GM12878 (cell line): ENCODE results near the gene ZMIZ1. TPM values are rescaled to one million over a fixed set of nuclear protein-coding genes. Genes with fewer than 3 reads are reported as not detected.
A peak's percentile ranks its signal among the peaks of the same experiment; 100 is the strongest.

ENCODE experiments used
- ATAC-seq: fragments of 200-7000 bp; cut with Tn5 transposase; 3 replicates; pipeline ENCODE4 v1.9.1; 2020; ENCODE audit warnings: mild to moderate bottlenecking, moderate library complexity
- BruUV-seq: library from RNA; stranded (reverse); fragments of 400-500 nt; replicated peaks from 2 replicates; lab custom pipeline; 2021; lab: Mats Ljungman, UMichigan
- CTCF ChIA-PET: fragments of 300-600 bp; sonication (Branson Sonifier 250); formaldehyde crosslinking; extraction: SDS; loops from one replicate; lab custom pipeline; 2021; ENCODE audit warnings: inconsistent platforms; lab: Yijun Ruan, JAX
- POLR2A ChIA-PET: fragments of 350-600 bp; formaldehyde crosslinking; extraction: SDS; loops from one replicate; lab custom pipeline; 2021; ENCODE audit warnings: inconsistent platforms; lab: Charles Lee
- RAD21 ChIA-PET: fragments of 300-600 bp; sonication (Branson Sonifier 250); formaldehyde crosslinking; loops from one replicate; lab custom pipeline; 2023; ENCODE audit warnings: antibody characterized with exemption; ENCODE audit not compliant: unreplicated experiment; lab: Charles Lee
- SMC1A ChIA-PET: fragments of 300-600 bp; sonication (Branson Sonifier 250); formaldehyde crosslinking; loops from one replicate; lab custom pipeline; 2023; ENCODE audit not compliant: unreplicated experiment, uncharacterized antibody; lab: Charles Lee
- DNase-seq: peaks from one replicate; pipeline ENCODE4 v3.0.0-alpha.2; 2011; ENCODE audit warnings: low read depth, low spot score
- FAIRE-seq: peaks from 3 replicates; lab custom pipeline; 2011; peaks lifted over from hg19 to GRCh38; lab: Jason Lieb, UNC
- H2AFZ ChIP-seq: 2 replicates; pipeline ENCODE4 v1.6.0; 2011; ENCODE audit warnings: low read depth, low read length, control low read depth; ENCODE audit not compliant: control insufficient read depth
- H3K27ac ChIP-seq: 2 replicates; pipeline ENCODE4 v1.5.1; 2011; ENCODE audit warnings: control low read depth; ENCODE audit not compliant: control insufficient read depth, insufficient read depth
- H3K27me3 ChIP-seq, 2 experiments: replicated peaks in 1 of 2; 2 replicates each; pipeline versions ENCODE4 v1.6.0 to v1.6.1; 2011; ENCODE audit warnings: low read length in 1 of 2; ENCODE audit not compliant: control insufficient read depth in 2 of 2, insufficient read depth in 2 of 2
- H3K36me3 ChIP-seq, 2 experiments: 2 replicates each; pipeline ENCODE4 v1.5.1; 2011; ENCODE audit warnings: low read length in 1 of 2; ENCODE audit not compliant: control insufficient read depth in 2 of 2, insufficient read depth in 2 of 2
- H3K4me1 ChIP-seq: 2 replicates; pipeline ENCODE4 v1.6.1; 2011; ENCODE audit warnings: mild to moderate bottlenecking, low read length, moderate library complexity, mixed read lengths; ENCODE audit not compliant: control insufficient read depth, insufficient read depth
- H3K4me2 ChIP-seq: 2 replicates; pipeline ENCODE4 v1.6.0; 2011; ENCODE audit warnings: control low read depth; ENCODE audit not compliant: control insufficient read depth, insufficient read depth
- H3K4me3 ChIP-seq: fragments of 200-600 bp; sonication (generic); 2 replicates; pipeline ENCODE4 v1.5.1; 2016
- H3K79me2 ChIP-seq: 2 replicates; pipeline ENCODE4 v1.6.0; 2011; ENCODE audit warnings: low read length; ENCODE audit not compliant: control insufficient read depth, insufficient read depth
- H3K9ac ChIP-seq: 2 replicates; pipeline ENCODE4 v1.8.0; 2011; ENCODE audit warnings: low read length, control low read depth, mixed read lengths; ENCODE audit not compliant: control insufficient read depth, insufficient read depth
- H3K9me3 ChIP-seq: replicated peaks from 3 replicates; pipeline ENCODE4 v1.5.1; 2011; ENCODE audit warnings: mild to moderate bottlenecking, low read length; ENCODE audit not compliant: control insufficient read depth, insufficient read depth
- H4K20me1 ChIP-seq: 2 replicates; pipeline ENCODE4 v1.6.0; 2011; ENCODE audit not compliant: control insufficient read depth, insufficient read depth
- CBX5 ChIP-seq: sonication (generic); IDR thresholded peaks from 2 replicates; pipeline ENCODE4 v1.6.1; 2016; ENCODE audit warnings: low read depth, moderate library complexity, mild to moderate bottlenecking, inconsistent platforms
- CREM ChIP-seq: IDR thresholded peaks from 2 replicates; pipeline ENCODE4 v1.6.1; 2014; ENCODE audit warnings: antibody characterized with exemption, low read depth
- EP300 ChIP-seq, 2 experiments: fragments of 150-350 bp in 1 of 2; IDR thresholded peaks; 2 replicates each; pipeline ENCODE4 v1.6.1; 2011 to 2012; ENCODE audit warnings: low read depth in 2 of 2, low read length in 2 of 2, borderline replicate concordance in 1 of 2, improper control_type of control experiment in 1 of 2, inconsistent platforms in 1 of 2; ENCODE audit not compliant: control insufficient read depth in 1 of 2
- GABPA ChIP-seq: IDR thresholded peaks from 2 replicates; pipeline ENCODE4 v1.6.1; 2014; ENCODE audit warnings: antibody characterized with exemption, low read depth, mild to moderate bottlenecking, inconsistent platforms
- IKZF1 ChIP-seq: fragments of 450-650 bp; conservative IDR thresholded peaks from 2 replicates; pipeline ENCODE4 v1.6.1; 2017; ENCODE audit warnings: antibody characterized with exemption, mild to moderate bottlenecking
- SMAD5 ChIP-seq: IDR thresholded peaks from 2 replicates; pipeline ENCODE4 v1.6.1; 2016; ENCODE audit warnings: antibody characterized with exemption, low read depth
- ZBTB40 ChIP-seq: fragments of 450-650 bp; IDR thresholded peaks from 2 replicates; pipeline ENCODE4 v1.6.1; 2016; ENCODE audit warnings: mild to moderate bottlenecking, moderate library complexity, borderline replicate concordance
- WGBS: methylation state at CpG from one replicate; pipeline ENCODE4 v1.1.6; 2016; ENCODE audit warnings: low lambda C conversion rate; ENCODE audit not compliant: insufficient replicate concordance, insufficient coverage; ENCODE audit errors: missing lambda C conversion rate; 5-methylcytosine and 5-hydroxymethylcytosine counted together
- in situ Hi-C: fragments of 300-500 bp; cut with MboI; formaldehyde crosslinking; loops from 9 replicates; pipeline ENCODE4 v1.14.3; 2018; ENCODE audit warnings: mixed read lengths
- intact Hi-C: fragments of 100-400 bp; cut with micrococcal nuclease; formaldehyde crosslinking; loops from one replicate; pipeline ENCODE4 v1.14.2; 2022; ENCODE audit not compliant: unreplicated experiment
- polyA plus RNA-seq, 11 experiments: library from polyadenylated mRNA; depleted of rRNA in 4 of 11; unstranded in 6 of 11; stranded (reverse) in 5 of 11; fragments of >200 nt; fragmentation: Nextera tagmentation in 4 of 11; fragmentation: Illumina TruSeq in 1 of 11; extraction: Ambion mirVana in 4 of 11; extraction: Trizol in 1 of 11; gene quantifications; 1 replicate in 1 of 11; 2 replicates in 10 of 11; pipeline versions ENCODE4 v1.2.1 to v1.2.3, GENCODE V29; 2011 to 2016; ENCODE audit warnings: inconsistent platforms in 2 of 11, missing spikeins in 2 of 11, low read depth in 1 of 11
- total RNA-seq, 4 experiments: library from RNA; depleted of rRNA in 3 of 4; stranded (reverse); fragments of >200 nt in 3 of 4; fragmentation: Illumina TruSeq in 1 of 4; extraction: Trizol in 1 of 4; gene quantifications; 2 replicates each; pipeline versions ENCODE4 v1.2.1 to v1.2.3, GENCODE V29; 2013 to 2021
- TF ChIP-seq, protein P1 (sequence below): IDR thresholded peaks from 2 replicates; pipeline ENCODE4 v1.6.1; 2012; ENCODE audit warnings: low read depth, low read length, improper control_type of control experiment

The ZMIZ1 gene
- total and polyA plus RNA-seq, 10 of the 15 experiments (the other 5 are each of a cell fraction or from before 2014, with no cell fraction given): 3.1 to 82.3 (median 14.9) TPM

DNA sequence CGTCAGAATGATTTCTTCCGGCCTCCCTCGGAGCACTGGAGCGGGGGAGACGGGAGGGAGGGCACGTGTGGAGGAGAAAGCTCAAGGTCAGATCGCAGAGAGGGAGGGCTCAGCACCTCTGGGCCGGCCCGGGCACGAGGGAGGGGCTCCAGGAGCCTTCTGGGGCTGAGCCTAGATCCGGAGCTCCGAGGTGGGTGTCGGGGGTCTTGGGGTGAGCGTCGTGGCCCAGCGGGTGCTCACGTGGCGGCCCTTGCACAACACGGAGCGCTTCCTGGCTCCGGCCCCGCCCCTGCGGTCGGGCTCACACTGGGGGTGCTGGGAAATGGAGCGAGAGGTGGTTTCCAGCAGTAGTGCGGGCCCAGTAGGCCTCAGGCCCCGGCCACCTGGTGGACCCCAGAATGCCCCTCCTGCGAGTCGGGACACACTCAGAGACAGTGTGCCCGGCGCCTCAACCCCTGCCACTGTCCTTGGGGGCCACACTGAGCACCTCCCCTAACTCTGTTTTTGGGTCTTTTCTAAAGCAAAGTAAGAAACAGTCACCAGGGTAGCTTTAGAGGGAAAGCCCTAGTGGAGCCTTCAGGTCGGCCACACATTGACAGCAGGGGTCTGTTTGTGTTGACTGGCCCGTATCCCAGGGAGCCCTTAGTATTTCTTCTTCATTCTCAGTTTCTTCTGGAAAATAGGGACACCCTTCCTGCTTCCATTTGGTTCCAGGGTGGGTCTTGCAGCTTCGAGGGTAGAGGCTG is 279.3 kb downstream of the ZMIZ1 start (continued):
- TF ChIP-seq CREM (no peak), GABPA (no peak), IKZF1 (no peak; the same call in 1 of the 2 replicates), SMAD5 (no peak), CBX5 (no peak)
- TF ChIP-seq, protein P1, sequence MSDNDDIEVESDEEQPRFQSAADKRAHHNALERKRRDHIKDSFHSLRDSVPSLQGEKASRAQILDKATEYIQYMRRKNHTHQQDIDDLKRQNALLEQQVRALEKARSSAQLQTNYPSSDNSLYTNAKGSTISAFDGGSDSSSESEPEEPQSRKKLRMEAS: peak; percentile 95

DNA sequence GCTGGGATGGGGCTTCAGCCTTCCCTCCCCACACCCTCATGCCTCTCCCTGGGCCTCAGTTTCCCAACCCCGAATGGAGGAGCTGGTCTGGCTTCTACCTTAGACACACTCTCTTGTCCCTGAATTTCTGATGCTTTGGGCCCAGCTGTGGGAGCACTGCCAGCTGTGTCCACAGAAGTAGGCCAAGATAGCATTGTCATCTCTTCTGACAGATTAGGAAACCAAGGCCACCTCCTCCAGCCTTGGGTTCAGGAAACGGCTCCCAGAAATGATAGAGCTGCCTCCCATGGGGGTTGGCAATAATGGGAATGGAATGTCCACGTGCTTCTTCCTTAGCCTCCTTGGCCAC is 279.8 kb downstream of the ZMIZ1 start:
- H3K4me3 ChIP-seq: peak overlapping the region; percentile 84
- in situ Hi-C loops: no loop called here

More for the DNA sequence above, 279.8 kb downstream of the ZMIZ1 start:
- Histone ChIP-seq H3K27ac (peak overlapping the region; percentile 92), H3K27me3 (no peaks in the 10 kb centered on the region), H3K79me2 (peaks cover 45% of the 10 kb centered on the region), H3K36me3 (peaks cover 27 to 38% of the 10 kb centered on the region in 2 experiments), H2AFZ (no peak overlapping the region), H3K9ac (peak overlapping the region; percentile 96), H3K4me1 (peaks cover 12% of the 10 kb centered on the region)
- CTCF ChIA-PET: interaction anchor here (0.6 to 5.4 kb wide), 11 partner anchors 11 to 103 kb away, joined by 3 to 27 read pairs (median 6); no protein-coding TSS in a partner anchor
- WGBS: 9% methylated on average over 3 of the region's 3 CpGs
- TF ChIP-seq EP300 (IDR thresholded peaks at IDR 0.05; ENCODE audit: borderline replicate concordance in 1 of 2, control insufficient read depth in 1 of 2, low read depth in 2 of 2, low read length in 2 of 2) (no peak), ZBTB40 (0 out of 2 replicates have a peak, but pooled peaks have one; percentile 20)
- TF ChIP-seq, all 136 proteins: peak for 1
- ATAC-seq (no peak), FAIRE-seq (no peak), DNase-seq (no peak)
- no peaks in the 10 kb centered on the region for H3K9me3 ChIP-seq
- intact Hi-C loops: loop anchor here (2.0 kb wide), 1 partner anchor 106 kb away; no protein-coding TSS in a partner anchor
- no TSS peak for BruUV-seq
- H3K4me2 ChIP-seq: peak overlapping the region; percentile 95
- ChIA-PET SMC1A (interaction anchor here (0.7 to 3.2 kb wide), 11 partner anchors 14 to 104 kb away, joined by 3 to 10 read pairs (median 4); no protein-coding TSS in a partner anchor), RAD21 (interaction anchor here (0.7 to 4.6 kb wide), 6 partner anchors 17 to 107 kb away, joined by 3 to 36 read pairs (median 8); no protein-coding TSS in a partner anchor), POLR2A (interaction anchor here (0.9 to 2.2 kb wide), 5 partner anchors 18 to 104 kb away, joined by 3 to 13 read pairs (median 5); no protein-coding TSS in a partner anchor)
- H4K20me1 ChIP-seq: no peaks in the 10 kb centered on the region; the same call in 1 of the 2 replicates
